NCI-H2227 treated with DMSO at 0.1 percent for 48 hours (cell line): ENCODE measurements around the gene PACSIN1.

Source experiments
- DNase-seq: peaks from one replicate; lab custom pipeline; 2025; lab: John Stamatoyannopoulos, UW

Gene PACSIN1

GRCh38 chr6:34562350-34562749 is 96.5 kb downstream of the PACSIN1 start:
- no peak for DNase-seq

GRCh38 chr6:34562861-34563512 is 97.1 kb downstream of the PACSIN1 start:
- DNase-seq: no peak

GRCh38 chr6:34563513-34563870 is 97.6 kb downstream of the PACSIN1 start:
- DNase-seq: no peak

GRCh38 chr6:34564181-34564580 is 98.3 kb downstream of the PACSIN1 start:
- no peak for DNase-seq

GRCh38 chr6:34565722-34566137 is 99.9 kb downstream of the PACSIN1 start:
- DNase-seq: no peak

- DNase-seq: no peak
These were observed 101.1 kb downstream of the PACSIN1 start for GRCh38 chr6:34566830-34567546.

- DNase-seq: no peak
These were observed 102.7 kb downstream of the PACSIN1 start for GRCh38 chr6:34568341-34569201.

- no peak for DNase-seq
These were observed 103.6 kb downstream of the PACSIN1 start for GRCh38 chr6:34569361-34569973.

- no peak for DNase-seq
These were observed 104.4 kb downstream of the PACSIN1 start for GRCh38 chr6:34570066-34570833.

GRCh38 chr6:34571388-34571787 is 105.5 kb downstream of the PACSIN1 start:
- no peak for DNase-seq

GRCh38 chr6:34572021-34572420 is 106.1 kb downstream of the PACSIN1 start:
- no peak for DNase-seq

- no peak for DNase-seq
These were observed 106.7 kb downstream of the PACSIN1 start for GRCh38 chr6:34572585-34572984.

GRCh38 chr6:34573567-34574183 is 107.8 kb downstream of the PACSIN1 start:
- no peak for DNase-seq

- no peak for DNase-seq
These were observed 108.9 kb downstream of the PACSIN1 start for GRCh38 chr6:34574647-34575293.

- DNase-seq: no peak
These were observed 109.5 kb downstream of the PACSIN1 start for GRCh38 chr6:34575326-34575725.

GRCh38 chr6:34576286-34576955 is 110.5 kb downstream of the PACSIN1 start:
- DNase-seq: no peak

GRCh38 chr6:34578445-34579262 is 112.8 kb downstream of the PACSIN1 start:
- DNase-seq: no peak

GRCh38 chr6:34580707-34581560 is 115.1 kb downstream of the PACSIN1 start:
- DNase-seq: no peak
